Vagina (tissue), 2 donors: ENCODE measurements around the gene EP400.

ENCODE experiments used
- CTCF ChIP-seq, 3 experiments: fragments of 450-650 bp in 2 of 3; fragments of 200-600 bp in 1 of 3; sonication (generic) in 1 of 3; IDR thresholded peaks; one replicate each; pipeline ENCODE4 v1.5.1; 2017 to 2019; ENCODE audit warnings: antibody characterized with exemption in 3 of 3, mild to moderate bottlenecking in 2 of 3, moderate library complexity in 2 of 3
- POLR2A ChIP-seq, 2 donors: fragments of 450-650 bp; IDR thresholded peaks; one replicate each; pipeline ENCODE4 v1.6.1; 2017; ENCODE audit warnings: antibody characterized with exemption in 2 of 2, mild to moderate bottlenecking in 2 of 2, moderate library complexity in 2 of 2

GRCh38 chr12:132081423-132081822, 131.7 kb downstream of the EP400 start:
- TF ChIP-seq POLR2A (IDR thresholded peaks at IDR 0.05): no peak
- TF ChIP-seq CTCF (IDR thresholded peaks at IDR 0.05): no peak
